ENCODE results near the gene LRRC28. TPM values are rescaled to one million over a fixed set of nuclear protein-coding genes. Genes with fewer than 3 reads are reported as not detected.

The LRRC28 gene
- total and polyA plus RNA-seq, 2 donors (not counting 1 experiment from before 2014, with no cell fraction given) = 20.1 to 23.8 TPM

- H3K79me2 ChIP-seq (ENCODE audit: control insufficient read depth, insufficient read depth, low read length) = no peaks in the 10 kb centered on the region
- H3K9me3 ChIP-seq (ENCODE audit: control insufficient read depth, insufficient read depth, low read depth, low read length) = no peaks in the 10 kb centered on the region
- no peak overlapping the region for H3K4me3 ChIP-seq (replicated peaks in 1 of 4; ENCODE audit: control extremely low read depth in 1 of 4, insufficient read depth in 1 of 4, low read depth in 3 of 4, low read length in 4 of 4)
- no peaks in the 10 kb centered on the region for H3K36me3 ChIP-seq (ENCODE audit: control insufficient read depth, insufficient read depth, low read length)
- H3K4me2 ChIP-seq (ENCODE audit: extremely low read depth, insufficient read depth, low read length) = no peak overlapping the region
- H2AFZ ChIP-seq (ENCODE audit: low read length) = no peak overlapping the region
- H3K27me3 ChIP-seq (ENCODE audit: control insufficient read depth, insufficient read depth, low read length) = no peaks in the 10 kb centered on the region
- peaks cover 17% of the 10 kb centered on the region for H3K4me1 ChIP-seq (ENCODE audit: control insufficient read depth, extremely low read depth, insufficient read depth, low read length)
- H4K20me1 ChIP-seq (ENCODE audit: control insufficient read depth, extremely low read depth, insufficient read depth, low read length) = no peaks in the 10 kb centered on the region
- DNase-seq (ENCODE audit: low read depth in 2 of 2) = no peak
- no peak for TF ChIP-seq EZH2 (IDR thresholded peaks at IDR 0.05; ENCODE audit: low read length, missing control alignments)
- no peak overlapping the region for H3K9ac ChIP-seq (ENCODE audit: insufficient read depth, low read length)
- H3K27ac ChIP-seq (ENCODE audit: insufficient read depth, low read length) = no peak overlapping the region
Observed at GRCh38 chr15:99438224-99438585, 186.9 kb downstream of the LRRC28 start.

- no peak overlapping the region for H3K4me2 ChIP-seq (ENCODE audit: extremely low read depth, insufficient read depth, low read length)
- H3K4me1 ChIP-seq (ENCODE audit: control insufficient read depth, extremely low read depth, insufficient read depth, low read length) = peaks cover 15% of the 10 kb centered on the region
- no peak overlapping the region for H3K4me3 ChIP-seq (replicated peaks in 1 of 4; ENCODE audit: control extremely low read depth in 1 of 4, insufficient read depth in 1 of 4, low read depth in 3 of 4, low read length in 4 of 4)
- H4K20me1 ChIP-seq (ENCODE audit: control insufficient read depth, extremely low read depth, insufficient read depth, low read length) = no peaks in the 10 kb centered on the region
- peak in 1 of 2 donors; percentile 35 for DNase-seq (ENCODE audit: low read depth in 2 of 2)
- no peaks in the 10 kb centered on the region for H3K79me2 ChIP-seq (ENCODE audit: control insufficient read depth, insufficient read depth, low read length)
- no peak overlapping the region for H3K9ac ChIP-seq (ENCODE audit: insufficient read depth, low read length)
- H3K27ac ChIP-seq (ENCODE audit: insufficient read depth, low read length) = no peak overlapping the region
- no peak overlapping the region for H2AFZ ChIP-seq (ENCODE audit: low read length)
- H3K36me3 ChIP-seq (ENCODE audit: control insufficient read depth, insufficient read depth, low read length) = no peaks in the 10 kb centered on the region
- no peaks in the 10 kb centered on the region for H3K9me3 ChIP-seq (ENCODE audit: control insufficient read depth, insufficient read depth, low read depth, low read length)
- no peak for TF ChIP-seq EZH2 (IDR thresholded peaks at IDR 0.05; ENCODE audit: low read length, missing control alignments)
- no peak for TF ChIP-seq CTCF (conservative IDR thresholded peaks at IDR 0.05 in 1 of 2, IDR thresholded peaks at IDR 0.05 in 1 of 2; ENCODE audit: low read depth in 1 of 2, low read length in 2 of 2)
- no peaks in the 10 kb centered on the region for H3K27me3 ChIP-seq (ENCODE audit: control insufficient read depth, insufficient read depth, low read length)
Observed at GRCh38 chr15:99438691-99439523, 187.6 kb downstream of the LRRC28 start.

GRCh38 chr15:99439524-99439835 lies 188.2 kb downstream of the LRRC28 start:
- no peaks in the 10 kb centered on the region for H3K79me2 ChIP-seq (ENCODE audit: control insufficient read depth, insufficient read depth, low read length)
- H3K4me1 ChIP-seq (ENCODE audit: control insufficient read depth, extremely low read depth, insufficient read depth, low read length) = peaks cover 15% of the 10 kb centered on the region
- H3K4me3 ChIP-seq (replicated peaks in 1 of 4; ENCODE audit: control extremely low read depth in 1 of 4, insufficient read depth in 1 of 4, low read depth in 3 of 4, low read length in 4 of 4) = no peak overlapping the region
- H3K9ac ChIP-seq (ENCODE audit: insufficient read depth, low read length) = no peak overlapping the region
- no peaks in the 10 kb centered on the region for H3K27me3 ChIP-seq (ENCODE audit: control insufficient read depth, insufficient read depth, low read length)
- no peak for DNase-seq (ENCODE audit: low read depth in 2 of 2)
- H3K36me3 ChIP-seq (ENCODE audit: control insufficient read depth, insufficient read depth, low read length) = no peaks in the 10 kb centered on the region
- TF ChIP-seq EZH2 (IDR thresholded peaks at IDR 0.05; ENCODE audit: low read length, missing control alignments) = no peak
- no peak for TF ChIP-seq CTCF (conservative IDR thresholded peaks at IDR 0.05 in 1 of 2, IDR thresholded peaks at IDR 0.05 in 1 of 2; ENCODE audit: low read depth in 1 of 2, low read length in 2 of 2)
- no peak overlapping the region for H3K27ac ChIP-seq (ENCODE audit: insufficient read depth, low read length)
- H4K20me1 ChIP-seq (ENCODE audit: control insufficient read depth, extremely low read depth, insufficient read depth, low read length) = no peaks in the 10 kb centered on the region
- no peak overlapping the region for H3K4me2 ChIP-seq (ENCODE audit: extremely low read depth, insufficient read depth, low read length)
- no peaks in the 10 kb centered on the region for H3K9me3 ChIP-seq (ENCODE audit: control insufficient read depth, insufficient read depth, low read depth, low read length)
- H2AFZ ChIP-seq (ENCODE audit: low read length) = no peak overlapping the region
